GM19438 (cell line): Measurements from ENCODE around the gene C1orf210.

Experiments used
- ATAC-seq: cut with Tn5 transposase; IDR thresholded peaks from one replicate; pipeline ENCODE4 v1.9.1; 2021; ENCODE audit warnings: low read depth; ENCODE audit not compliant: unreplicated experiment

Gene C1orf210

GRCh38 chr1:43296207-43296606 is 10.8 kb upstream of the C1orf210 start:
- ATAC-seq, result no peak

- ATAC-seq, result no peak
These were observed 9.4 kb upstream of the C1orf210 start for GRCh38 chr1:43294761-43295160.

- no peak for ATAC-seq
These were observed 8.7 kb upstream of the C1orf210 start for GRCh38 chr1:43293896-43294760.

GRCh38 chr1:43293176-43293575 is 7.8 kb upstream of the C1orf210 start:
- no peak for ATAC-seq

- no peak for ATAC-seq
These were observed 7.3 kb upstream of the C1orf210 start for GRCh38 chr1:43292679-43293078.

- no peak for ATAC-seq
These were observed 6.8 kb upstream of the C1orf210 start for GRCh38 chr1:43292216-43292615.

GRCh38 chr1:43288785-43289706 is 3.7 kb upstream of the C1orf210 start:
- no peak for ATAC-seq

- ATAC-seq, result no peak
These were observed 2.8 kb upstream of the C1orf210 start for GRCh38 chr1:43288058-43288784.

GRCh38 chr1:43286533-43286932 is 1.2 kb upstream of the C1orf210 start:
- ATAC-seq, result no peak

- no peak for ATAC-seq
These were observed 734 bp upstream of the C1orf210 start for GRCh38 chr1:43286115-43286514.

- no peak for ATAC-seq
These were observed 753 bp downstream of the C1orf210 start for GRCh38 chr1:43284546-43285110.

GRCh38 chr1:43284065-43284464 is 1.3 kb downstream of the C1orf210 start:
- no peak for ATAC-seq

GRCh38 chr1:43282220-43283195 is 2.9 kb downstream of the C1orf210 start:
- ATAC-seq, result no peak

- no peak for ATAC-seq
These were observed 4.7 kb downstream of the C1orf210 start for GRCh38 chr1:43280692-43281091.

GRCh38 chr1:43279666-43280065 is 5.7 kb downstream of the C1orf210 start:
- ATAC-seq, result no peak

GRCh38 chr1:43279161-43279560 is 6.2 kb downstream of the C1orf210 start:
- ATAC-seq, result no peak

- ATAC-seq, result no peak
These were observed 8.1 kb downstream of the C1orf210 start for GRCh38 chr1:43277116-43277876.

- ATAC-seq, result no peak
These were observed 8.7 kb downstream of the C1orf210 start for GRCh38 chr1:43276673-43277072.
